B cell (primary cell): ENCODE measurements around the gene LRRC43.

Experiments used
- EZH2 ChIP-seq: IDR thresholded peaks from 2 replicates; pipeline ENCODE4 v1.6.1; 2012; ENCODE audit warnings: borderline replicate concordance, low read depth, mild to moderate bottlenecking, moderate library complexity, low read length; ENCODE audit not compliant: insufficient read depth, poor library complexity, severe bottlenecking
- TF ChIP-seq, protein P1 (sequence below): fragments of 200-600 bp; IDR thresholded peaks from one replicate; pipeline ENCODE4 v1.8.0; 2022; ENCODE audit warnings: antibody characterized with exemption, mild to moderate bottlenecking

- TF ChIP-seq, protein P1, sequence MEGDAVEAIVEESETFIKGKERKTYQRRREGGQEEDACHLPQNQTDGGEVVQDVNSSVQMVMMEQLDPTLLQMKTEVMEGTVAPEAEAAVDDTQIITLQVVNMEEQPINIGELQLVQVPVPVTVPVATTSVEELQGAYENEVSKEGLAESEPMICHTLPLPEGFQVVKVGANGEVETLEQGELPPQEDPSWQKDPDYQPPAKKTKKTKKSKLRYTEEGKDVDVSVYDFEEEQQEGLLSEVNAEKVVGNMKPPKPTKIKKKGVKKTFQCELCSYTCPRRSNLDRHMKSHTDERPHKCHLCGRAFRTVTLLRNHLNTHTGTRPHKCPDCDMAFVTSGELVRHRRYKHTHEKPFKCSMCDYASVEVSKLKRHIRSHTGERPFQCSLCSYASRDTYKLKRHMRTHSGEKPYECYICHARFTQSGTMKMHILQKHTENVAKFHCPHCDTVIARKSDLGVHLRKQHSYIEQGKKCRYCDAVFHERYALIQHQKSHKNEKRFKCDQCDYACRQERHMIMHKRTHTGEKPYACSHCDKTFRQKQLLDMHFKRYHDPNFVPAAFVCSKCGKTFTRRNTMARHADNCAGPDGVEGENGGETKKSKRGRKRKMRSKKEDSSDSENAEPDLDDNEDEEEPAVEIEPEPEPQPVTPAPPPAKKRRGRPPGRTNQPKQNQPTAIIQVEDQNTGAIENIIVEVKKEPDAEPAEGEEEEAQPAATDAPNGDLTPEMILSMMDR, result no peak
- no peak for TF ChIP-seq EZH2
Measured at GRCh38 chr12:122138181-122138580, 44.7 kb upstream of the LRRC43 start.
